AG04450 (cell line): ENCODE results near the gene TRIM24. TPM values are rescaled to one million over a fixed set of nuclear protein-coding genes. Genes with fewer than 3 reads are reported as not detected.

Source experiments
- CTCF ChIA-PET: fragments of 300-600, 350-600 bp; formaldehyde crosslinking; extraction: SDS; loops from one replicate; lab custom pipeline; 2022; ENCODE audit warnings: antibody characterized with exemption, inconsistent platforms; lab: Charles Lee
- POLR2A ChIA-PET: fragments of 350-600 bp; formaldehyde crosslinking; extraction: SDS; loops from one replicate; lab custom pipeline; 2021; ENCODE audit warnings: antibody characterized with exemption, inconsistent platforms; lab: Yijun Ruan, JAX
- DNase-seq: peaks from one replicate; pipeline ENCODE4 v3.0.0-alpha.2; 2011; ENCODE audit warnings: low read depth, low spot score
- H3K27ac ChIP-seq: one replicate; pipeline ENCODE4 v1.5.1; 2012; ENCODE audit warnings: low read depth, low read length, control low read depth
- H3K27me3 ChIP-seq: one replicate; pipeline ENCODE4 v1.6.0; 2012; ENCODE audit warnings: low read length; ENCODE audit not compliant: control insufficient read depth, insufficient read depth
- H3K4me3 ChIP-seq: 2 replicates; pipeline ENCODE4 v1.5.1; 2011; ENCODE audit warnings: mild to moderate bottlenecking, low read depth, low read length, control low read depth
- H3K9me3 ChIP-seq: 2 replicates; pipeline ENCODE4 v1.5.1; 2012; ENCODE audit warnings: low read length; ENCODE audit not compliant: control insufficient read depth, insufficient read depth
- CTCF ChIP-seq: IDR thresholded peaks from 2 replicates; pipeline ENCODE4 v1.5.1; 2011; ENCODE audit warnings: low read depth, low read length, control low read depth, inconsistent platforms
- polyA plus RNA-seq: library from polyadenylated mRNA; depleted of rRNA; stranded (reverse); fragments of >200 nt; gene quantifications from 2 replicates; pipeline ENCODE4 v1.2.3, GENCODE V29; 2011

The TRIM24 gene
- polyA plus RNA-seq, 1 experiment = 9.3 TPM

DNA sequence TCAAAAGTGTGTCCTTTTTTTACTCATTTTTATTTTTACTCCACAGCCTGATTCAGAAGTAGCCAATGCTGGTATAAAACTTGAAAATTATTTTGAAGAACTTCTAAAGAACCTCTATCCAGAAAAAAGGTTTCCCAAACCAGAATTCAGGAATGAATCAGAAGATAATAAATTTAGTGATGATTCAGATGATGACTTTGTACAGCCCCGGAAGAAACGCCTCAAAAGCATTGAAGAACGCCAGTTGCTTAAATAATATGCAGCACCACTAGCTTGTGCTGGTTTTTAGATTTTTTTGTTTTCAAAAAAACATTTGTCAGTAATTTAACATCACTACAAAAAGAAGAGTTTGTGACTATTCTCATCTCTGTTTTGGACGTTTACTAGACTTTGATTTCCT lies 124.6 kb downstream of the TRIM24 start:
- Histone ChIP-seq H3K4me3 (no peak overlapping the region), H3K27ac (no peak overlapping the region), H3K9me3 (no peaks in the 10 kb centered on the region), H3K27me3 (no peaks in the 10 kb centered on the region)
- ChIA-PET CTCF (no interaction called here), POLR2A (no interaction called here)
- DNase-seq = no peak
- no peak for TF ChIP-seq CTCF

DNA sequence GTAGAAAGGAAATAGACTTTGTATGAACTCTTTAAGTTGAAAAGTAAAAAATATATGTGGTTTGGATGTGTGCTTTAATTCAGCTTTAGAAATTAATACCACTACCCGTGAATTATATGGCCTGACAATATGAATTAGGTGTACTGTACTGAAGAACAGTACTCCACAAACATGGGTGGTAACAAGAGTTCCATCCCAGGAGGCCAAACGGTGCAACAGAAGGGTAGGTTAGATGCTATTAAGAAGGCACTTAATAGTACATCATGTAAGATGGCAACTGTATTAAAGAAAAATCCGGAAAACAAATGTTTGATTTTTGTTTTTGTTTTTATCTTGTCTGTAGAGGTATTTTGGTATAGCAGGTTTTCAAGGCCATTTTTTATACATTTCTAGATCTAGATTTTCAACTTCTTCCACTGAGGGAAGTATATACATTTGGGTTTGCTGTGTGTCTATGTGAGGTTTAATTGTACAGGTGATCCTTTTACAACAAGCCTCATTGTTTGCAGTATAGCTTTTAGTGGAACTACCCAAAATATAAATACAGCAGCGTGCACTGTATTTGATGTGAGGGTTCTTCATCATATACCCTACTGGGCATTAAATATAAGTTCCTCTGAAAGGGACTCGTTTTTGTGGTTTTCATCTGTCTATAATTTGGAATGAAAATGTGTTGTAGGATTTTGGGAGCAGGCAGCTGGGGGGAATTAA lies 125.4 kb downstream of the TRIM24 start:
- ChIA-PET CTCF (no interaction called here), POLR2A (no interaction called here)
- Histone ChIP-seq H3K4me3 (no peak overlapping the region), H3K27ac (no peak overlapping the region), H3K9me3 (no peaks in the 10 kb centered on the region), H3K27me3 (no peaks in the 10 kb centered on the region)
- TF ChIP-seq CTCF = no peak
- no peak for DNase-seq

DNA sequence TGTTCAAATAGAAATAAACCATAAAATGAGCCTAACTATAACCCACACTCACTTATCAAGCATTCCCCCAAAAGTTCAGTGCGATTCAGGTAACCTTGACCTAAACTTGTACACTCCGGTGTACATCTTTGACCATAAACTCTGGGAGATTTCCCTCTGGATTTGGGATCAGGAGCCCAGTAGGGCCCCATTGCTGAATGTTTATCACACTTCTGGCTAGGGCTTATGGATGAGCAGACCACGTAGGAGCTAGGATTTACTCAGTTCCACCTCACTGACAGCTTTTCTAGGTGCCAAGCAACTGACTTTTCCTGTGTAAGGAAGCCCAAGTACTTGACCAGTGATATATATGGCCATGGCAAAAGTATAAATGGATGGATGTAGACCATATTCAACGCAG lies 127.4 kb downstream of the TRIM24 start:
- no peak overlapping the region for H3K27ac ChIP-seq
- POLR2A ChIA-PET = no interaction called here
- no peaks in the 10 kb centered on the region for H3K9me3 ChIP-seq
- no peak for DNase-seq
- no peaks in the 10 kb centered on the region for H3K27me3 ChIP-seq
- CTCF ChIA-PET = no interaction called here
- no peak for TF ChIP-seq CTCF
- H3K4me3 ChIP-seq = no peak overlapping the region

DNA sequence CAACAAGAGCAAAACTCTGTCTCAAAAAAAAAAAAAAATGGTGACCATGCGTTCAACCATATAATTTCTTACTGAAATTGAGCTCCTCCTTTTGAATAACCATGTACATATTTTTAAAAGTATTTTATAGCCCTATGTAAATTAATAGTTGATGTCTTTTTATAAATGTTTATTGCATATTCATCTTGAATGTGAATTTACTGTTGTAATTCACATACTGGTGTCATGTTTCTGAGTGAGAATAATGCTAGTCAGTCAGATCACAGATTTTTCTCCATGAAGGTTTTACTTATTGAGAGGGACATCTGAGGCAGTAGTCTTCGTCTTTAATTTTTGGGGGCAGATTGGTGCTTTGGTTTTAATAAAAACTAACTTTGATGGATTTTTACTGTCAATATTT lies 128.9 kb downstream of the TRIM24 start:
- CTCF ChIA-PET = interaction anchor here (1.2 kb wide), 1 partner anchor 150 kb away, joined by 3 read pairs; no protein-coding TSS in a partner anchor
- DNase-seq = no peak
- POLR2A ChIA-PET = no interaction called here
- TF ChIP-seq CTCF = no peak
- no peak overlapping the region for H3K27ac ChIP-seq
- H3K4me3 ChIP-seq = no peak overlapping the region
- no peaks in the 10 kb centered on the region for H3K9me3 ChIP-seq
- H3K27me3 ChIP-seq = no peaks in the 10 kb centered on the region

- TF ChIP-seq CTCF = no peak
- POLR2A ChIA-PET = no interaction called here
- no peak for DNase-seq
- Histone ChIP-seq H3K27me3 (no peaks in the 10 kb centered on the region), H3K9me3 (no peaks in the 10 kb centered on the region), H3K4me3 (no peak overlapping the region), H3K27ac (no peak overlapping the region)
- CTCF ChIA-PET = interaction anchor here (1.2 kb wide), 1 partner anchor 149 kb away, joined by 3 read pairs; no protein-coding TSS in a partner anchor
Observed at GRCh38 chr7:138590154-138590553, 130.1 kb downstream of the TRIM24 start.
